Measurements from ENCODE around the gene STKLD1. TPM values are rescaled to one million over a fixed set of nuclear protein-coding genes. Genes with fewer than 3 reads are reported as not detected.

The STKLD1 gene
- total and polyA plus RNA-seq, 2 donors (not counting 1 experiment from before 2014, with no cell fraction given) = 0.18 to 1.1 TPM

GRCh38 chr9:133386338-133386737 lies 10.2 kb downstream of the STKLD1 start:
- Histone ChIP-seq H3K9ac (ENCODE audit: low read length) (no peak overlapping the region), H3K79me2 (ENCODE audit: control insufficient read depth, insufficient read depth, low read length) (no peaks in the 10 kb centered on the region), H3K4me3 (ENCODE audit: control extremely low read depth in 1 of 5, extremely low read depth in 1 of 5, insufficient read depth in 1 of 5, low read depth in 2 of 5, low read length in 4 of 5) (no peak overlapping the region), H3K36me3 (replicated peaks in 1 of 2; ENCODE audit: control extremely low read depth in 1 of 2, control insufficient read depth in 1 of 2, extremely low read depth in 1 of 2, insufficient read depth in 2 of 2, low read length in 1 of 2) (no peaks in the 10 kb centered on the region), H2AFZ (ENCODE audit: insufficient read depth, low read depth, low read length, poor library complexity, severe bottlenecking) (no peak overlapping the region), H4K20me1 (ENCODE audit: control insufficient read depth, insufficient read depth, low read length, poor library complexity, severe bottlenecking) (no peaks in the 10 kb centered on the region), H3K9me3 (ENCODE audit: control extremely low read depth in 1 of 3, control insufficient read depth in 2 of 3, insufficient read depth in 1 of 3, low read length in 2 of 3) (no peaks in the 10 kb centered on the region), H3K27me3 (replicated peaks in 1 of 4; ENCODE audit: control extremely low read depth in 1 of 4, control insufficient read depth in 3 of 4, insufficient read depth in 4 of 4, low read length in 3 of 4) (peaks cover 0 to 12% (median 0%) of the 10 kb centered on the region in 4 experiments), H3K4me2 (replicated peaks; ENCODE audit: low read depth, low read length, poor library complexity, severe bottlenecking) (no peak overlapping the region), H3K27ac (ENCODE audit: low read length in 2 of 2) (no peak overlapping the region), H3K4me1 (ENCODE audit: control insufficient read depth in 2 of 2, insufficient read depth in 2 of 2, low read length in 2 of 2) (no peaks in the 10 kb centered on the region)
- CTCF ChIA-PET = interaction anchor here (2.2 kb wide), 1 partner anchor 200 kb away, joined by 5 read pairs; no protein-coding TSS in a partner anchor
- POLR2A ChIA-PET = no interaction called here
- 94% methylated on average over 13 of the region's 13 CpGs for WGBS (ENCODE audit: insufficient coverage)
- Mint-ChIP-seq H3K27me3 (peaks cover 8% of the 10 kb centered on the region), H3K27ac (no peak overlapping the region), H3K4me3 (no peak overlapping the region), H3K4me1 (no peaks in the 10 kb centered on the region), H3K9me3 (ENCODE audit: insufficient read depth) (no peaks in the 10 kb centered on the region)
- ATAC-seq (ENCODE audit: low read depth) (no peak), DNase-seq (no peak)
- no peak for TF ChIP-seq CTCF (IDR thresholded peaks at IDR 0.05)
- no peak for TF ChIP-seq EZH2 (IDR thresholded peaks at IDR 0.05; ENCODE audit: borderline replicate concordance, insufficient read depth, low read depth, low read length, poor library complexity, severe bottlenecking)
- intact Hi-C loops (cut with micrococcal nuclease) = no loop called here

GRCh38 chr9:133387680-133388079 lies 11.5 kb downstream of the STKLD1 start:
- Mint-ChIP-seq H3K27ac (no peak overlapping the region), H3K4me1 (no peaks in the 10 kb centered on the region), H3K9me3 (ENCODE audit: insufficient read depth) (no peaks in the 10 kb centered on the region), H3K27me3 (peaks cover 8% of the 10 kb centered on the region), H3K4me3 (no peak overlapping the region)
- intact Hi-C loops (cut with micrococcal nuclease) = no loop called here
- Histone ChIP-seq H3K4me2 (replicated peaks; ENCODE audit: low read depth, low read length, poor library complexity, severe bottlenecking) (no peak overlapping the region), H3K4me3 (ENCODE audit: control extremely low read depth in 1 of 5, extremely low read depth in 1 of 5, insufficient read depth in 1 of 5, low read depth in 2 of 5, low read length in 4 of 5) (no peak overlapping the region), H3K9ac (ENCODE audit: low read length) (no peak overlapping the region), H3K27ac (ENCODE audit: low read length in 2 of 2) (no peak overlapping the region), H3K9me3 (ENCODE audit: control extremely low read depth in 1 of 3, control insufficient read depth in 2 of 3, insufficient read depth in 1 of 3, low read length in 2 of 3) (no peaks in the 10 kb centered on the region), H3K36me3 (replicated peaks in 1 of 2; ENCODE audit: control extremely low read depth in 1 of 2, control insufficient read depth in 1 of 2, extremely low read depth in 1 of 2, insufficient read depth in 2 of 2, low read length in 1 of 2) (no peaks in the 10 kb centered on the region), H3K4me1 (ENCODE audit: control insufficient read depth in 2 of 2, insufficient read depth in 2 of 2, low read length in 2 of 2) (no peaks in the 10 kb centered on the region), H4K20me1 (ENCODE audit: control insufficient read depth, insufficient read depth, low read length, poor library complexity, severe bottlenecking) (no peaks in the 10 kb centered on the region), H3K27me3 (replicated peaks in 1 of 4; ENCODE audit: control extremely low read depth in 1 of 4, control insufficient read depth in 3 of 4, insufficient read depth in 4 of 4, low read length in 3 of 4) (peaks cover 0 to 12% (median 0%) of the 10 kb centered on the region in 4 experiments), H3K79me2 (ENCODE audit: control insufficient read depth, insufficient read depth, low read length) (no peaks in the 10 kb centered on the region), H2AFZ (ENCODE audit: insufficient read depth, low read depth, low read length, poor library complexity, severe bottlenecking) (no peak overlapping the region)
- CTCF ChIA-PET = no interaction called here
- TF ChIP-seq CTCF (IDR thresholded peaks at IDR 0.05) (no peak), EZH2 (IDR thresholded peaks at IDR 0.05; ENCODE audit: borderline replicate concordance, insufficient read depth, low read depth, low read length, poor library complexity, severe bottlenecking) (no peak)
- ATAC-seq (ENCODE audit: low read depth) (no peak), DNase-seq (no peak)
- POLR2A ChIA-PET = no interaction called here
- 93% methylated on average over 9 of the region's 9 CpGs for WGBS (ENCODE audit: insufficient coverage)
